GM18511 (cell line): Measurements from ENCODE around the gene OVAAL.

Source experiments
- ATAC-seq: cut with Tn5 transposase; IDR thresholded peaks from one replicate; pipeline ENCODE4 v1.9.1; 2021; ENCODE audit warnings: mild to moderate bottlenecking, moderate library complexity; ENCODE audit not compliant: unreplicated experiment

The OVAAL gene

GRCh38 chr1:180568184-180568583 lies 9.4 kb downstream of the OVAAL start:
- ATAC-seq = no peak

GRCh38 chr1:180571060-180571831 lies 12.5 kb downstream of the OVAAL start:
- ATAC-seq = no peak

GRCh38 chr1:180571832-180572636 lies 13.3 kb downstream of the OVAAL start:
- ATAC-seq = no peak

- ATAC-seq = no peak
Observed at GRCh38 chr1:180572760-180573159, 14.0 kb downstream of the OVAAL start.

GRCh38 chr1:180574031-180574713 lies 15.4 kb downstream of the OVAAL start:
- ATAC-seq = no peak

GRCh38 chr1:180577361-180577760 lies 18.6 kb downstream of the OVAAL start:
- ATAC-seq = no peak

- ATAC-seq = no peak
Observed at GRCh38 chr1:180579961-180580611, 21.3 kb downstream of the OVAAL start.

GRCh38 chr1:180581635-180582039 lies 22.9 kb downstream of the OVAAL start:
- ATAC-seq = no peak

- ATAC-seq = no peak
Observed at GRCh38 chr1:180584869-180585268, 26.1 kb downstream of the OVAAL start.

GRCh38 chr1:180585994-180586359 lies 27.2 kb downstream of the OVAAL start:
- no peak for ATAC-seq

GRCh38 chr1:180586671-180587155 lies 27.9 kb downstream of the OVAAL start:
- no peak for ATAC-seq

GRCh38 chr1:180588121-180588520 lies 29.4 kb downstream of the OVAAL start:
- ATAC-seq = no peak

GRCh38 chr1:180590889-180591288 lies 32.1 kb downstream of the OVAAL start:
- no peak for ATAC-seq

- no peak for ATAC-seq
Observed at GRCh38 chr1:180593382-180593781, 34.6 kb downstream of the OVAAL start.

GRCh38 chr1:180594723-180595122 lies 36.0 kb downstream of the OVAAL start:
- ATAC-seq = no peak

- no peak for ATAC-seq
Observed at GRCh38 chr1:180595966-180596365, 37.2 kb downstream of the OVAAL start.

- ATAC-seq = no peak
Observed at GRCh38 chr1:180597520-180597919, 38.8 kb downstream of the OVAAL start.

- ATAC-seq = no peak
Observed at GRCh38 chr1:180598333-180598974, 39.7 kb downstream of the OVAAL start.

- no peak for ATAC-seq
Observed at GRCh38 chr1:180600343-180600742, 41.6 kb downstream of the OVAAL start.

GRCh38 chr1:180601512-180601911 lies 42.7 kb downstream of the OVAAL start:
- no peak for ATAC-seq
